ENCODE data around the gene TRAF3. TPM values are rescaled to one million over a fixed set of nuclear protein-coding genes. Genes with fewer than 3 reads are reported as not detected.

TRAF3 gene
- total RNA-seq, 1 experiment from 2014 or later: 11.2 TPM

- Mint-ChIP-seq H3K4me1 (no peaks in the 10 kb centered on the region), H3K4me3 (no peak overlapping the region), H3K36me3 (no peaks in the 10 kb centered on the region), H3K9me3 (no peaks in the 10 kb centered on the region), H3K27ac (peak overlapping the region; percentile 4; the same call in 1 of the 2 replicates), H3K27me3 (ENCODE audit: low read depth) (no peaks in the 10 kb centered on the region)
- TF ChIP-seq AFF4 (CRISPR knock-in tag; IDR thresholded peaks at IDR 0.05; ENCODE audit: borderline replicate concordance) (no peak), OVOL2 (CRISPR knock-in tag; IDR thresholded peaks at IDR 0.05; ENCODE audit: borderline replicate concordance) (no peak), ZNF281 (CRISPR knock-in tag; IDR thresholded peaks at IDR 0.05) (no peak), TEAD1 (CRISPR knock-in tag; IDR thresholded peaks at IDR 0.05) (no peak), ZNF121 (CRISPR knock-in tag; IDR thresholded peaks at IDR 0.05) (no peak), PRDM15 (CRISPR knock-in tag; IDR thresholded peaks at IDR 0.05) (no peak), ATF2 (CRISPR knock-in tag; IDR thresholded peaks at IDR 0.05; ENCODE audit: borderline replicate concordance, low read depth) (no peak), EMX1 (CRISPR knock-in tag; IDR thresholded peaks at IDR 0.05) (no peak), ZMAT4 (CRISPR knock-in tag; IDR thresholded peaks at IDR 0.05) (no peak), ZBTB43 (CRISPR knock-in tag; IDR thresholded peaks at IDR 0.05) (no peak), NR3C1 (CRISPR knock-in tag; conservative IDR thresholded peaks at IDR 0.05; ENCODE audit: low read depth) (no peak), E2F4 (CRISPR knock-in tag; IDR thresholded peaks at IDR 0.05; ENCODE audit: borderline replicate concordance, low read depth) (no peak), CREM (CRISPR knock-in tag; IDR thresholded peaks at IDR 0.05) (no peak)
- no peak for DNase-seq (ENCODE audit: low spot score)
- ATAC-seq: no peak; the same call in 1 of the 2 replicates
- CTCF ChIA-PET: interaction anchor here (0.6 to 1.3 kb wide), 2 partner anchors 64 to 325 kb away, joined by 3 to 4 read pairs; no protein-coding TSS in a partner anchor
- POLR2A ChIA-PET: no interaction called here
Measured at GRCh38 chr14:102849526-102850379, 72.5 kb downstream of the TRAF3 start.

All from WTC11 (cell line).